ENCODE measurements around the gene CKS1B. TPM values are rescaled to one million over a fixed set of nuclear protein-coding genes. Genes with fewer than 3 reads are reported as not detected.
A peak's percentile ranks its signal among the peaks of the same experiment; 100 is the strongest.
"Not testable (repeated sequence)": the region's sequence is repeated elsewhere in the genome, so short reads cannot be mapped to it uniquely, and the experiment has no call there.

The CKS1B gene
- total RNA-seq, 6 donors from 2014 or later: 9.9 to 31.1 (median 22.5) TPM

DNA sequence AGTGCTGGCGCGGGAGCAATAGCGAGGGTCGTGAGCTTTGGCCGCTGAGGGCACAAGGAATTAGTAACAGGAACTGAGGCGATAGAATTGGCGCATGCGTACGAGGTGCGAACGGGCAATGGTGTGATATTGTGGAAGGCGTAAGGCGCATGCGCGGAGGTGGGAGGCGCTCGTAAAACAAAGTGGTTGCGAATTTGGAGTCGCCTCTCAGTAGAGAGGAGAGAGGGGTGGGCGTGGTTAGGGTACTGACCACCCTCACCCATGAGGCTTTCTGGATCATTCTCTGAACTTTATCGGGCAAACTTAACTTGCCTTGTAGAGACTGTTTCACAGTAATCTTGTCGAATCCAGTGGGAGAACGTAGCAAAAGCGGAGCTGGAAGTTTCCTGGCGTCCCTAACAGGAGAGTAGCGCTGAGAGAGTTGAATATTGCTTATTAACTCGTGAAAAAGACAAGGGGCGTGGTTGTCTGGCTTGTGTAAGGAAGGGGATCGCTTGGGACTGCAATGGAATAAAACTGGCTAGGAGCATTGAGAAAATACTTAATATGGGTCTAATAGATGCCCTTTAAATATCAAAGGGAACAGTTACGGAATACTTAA is 427 bp downstream of the CKS1B start:
- peaks cover 30 to 46% (median 41%) of the 10 kb centered on the region in 4 donors for H3K4me1 ChIP-seq
- H3K36me3 ChIP-seq: peaks cover 0 to 4% (median 2%) of the 10 kb centered on the region in 4 donors
- WGBS, 2 donors: 0% methylated on average over 29 to 30 of the region's 30 CpGs
- ATAC-seq (ENCODE audit: low FRiP score in 2 of 2): peak; percentile 79 to 81
- H3K4me3 ChIP-seq: peak overlapping the region; percentile 48 to 74 (median 63)
- H3K9me3 ChIP-seq: no peaks in the 10 kb centered on the region
- peak; percentile 53 to 75 for TF ChIP-seq POLR2AphosphoS5 (IDR thresholded peaks at IDR 0.05)
- TF ChIP-seq, protein P1, sequence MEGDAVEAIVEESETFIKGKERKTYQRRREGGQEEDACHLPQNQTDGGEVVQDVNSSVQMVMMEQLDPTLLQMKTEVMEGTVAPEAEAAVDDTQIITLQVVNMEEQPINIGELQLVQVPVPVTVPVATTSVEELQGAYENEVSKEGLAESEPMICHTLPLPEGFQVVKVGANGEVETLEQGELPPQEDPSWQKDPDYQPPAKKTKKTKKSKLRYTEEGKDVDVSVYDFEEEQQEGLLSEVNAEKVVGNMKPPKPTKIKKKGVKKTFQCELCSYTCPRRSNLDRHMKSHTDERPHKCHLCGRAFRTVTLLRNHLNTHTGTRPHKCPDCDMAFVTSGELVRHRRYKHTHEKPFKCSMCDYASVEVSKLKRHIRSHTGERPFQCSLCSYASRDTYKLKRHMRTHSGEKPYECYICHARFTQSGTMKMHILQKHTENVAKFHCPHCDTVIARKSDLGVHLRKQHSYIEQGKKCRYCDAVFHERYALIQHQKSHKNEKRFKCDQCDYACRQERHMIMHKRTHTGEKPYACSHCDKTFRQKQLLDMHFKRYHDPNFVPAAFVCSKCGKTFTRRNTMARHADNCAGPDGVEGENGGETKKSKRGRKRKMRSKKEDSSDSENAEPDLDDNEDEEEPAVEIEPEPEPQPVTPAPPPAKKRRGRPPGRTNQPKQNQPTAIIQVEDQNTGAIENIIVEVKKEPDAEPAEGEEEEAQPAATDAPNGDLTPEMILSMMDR (IDR thresholded peaks at IDR 0.05): no peak
- TF ChIP-seq POLR2A (IDR thresholded peaks at IDR 0.05): peak in 2 of 4 donors; percentile 74 to 90
- DNase-seq: peak in 1 of 2 donors; percentile 93
- peak overlapping the region; percentile 97 to 99 (median 98) for H3K27ac ChIP-seq
- no peaks in the 10 kb centered on the region for H3K27me3 ChIP-seq

DNA sequence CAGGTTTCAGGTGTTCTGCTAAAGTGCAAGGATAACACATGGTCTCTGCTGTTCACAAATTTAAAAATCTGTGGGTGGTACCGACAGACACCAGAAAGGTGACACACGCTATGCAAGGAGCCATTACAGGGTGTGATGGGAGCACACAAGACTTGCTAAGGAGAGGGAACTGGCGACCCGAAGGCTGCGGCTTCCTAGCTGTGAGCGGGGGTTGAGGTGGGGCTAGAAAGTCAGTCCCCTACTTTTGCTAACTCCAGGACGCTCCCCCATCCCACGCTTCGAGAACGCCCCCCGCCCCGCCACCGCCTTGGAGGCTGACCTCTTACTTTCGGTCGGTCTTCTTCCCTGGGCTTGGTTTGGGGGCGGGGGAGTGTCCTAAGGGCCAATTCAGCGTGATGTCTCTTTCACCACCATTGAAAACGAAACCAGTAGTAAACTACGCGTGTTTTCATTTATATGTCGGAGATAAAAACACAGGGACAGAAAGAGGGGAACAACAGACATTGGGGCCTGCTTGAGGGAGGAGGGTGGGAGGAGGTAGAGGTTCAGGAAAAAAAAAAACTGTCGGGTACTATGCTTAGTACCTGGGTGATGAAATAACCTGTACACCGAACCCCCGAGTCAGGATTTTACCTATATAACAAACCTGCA is 1.1 kb downstream of the CKS1B start:
- H3K4me1 ChIP-seq: peaks cover 24 to 39% (median 35%) of the 10 kb centered on the region in 4 donors
- TF ChIP-seq POLR2A (IDR thresholded peaks at IDR 0.05) (peak in 1 of 4 donors; percentile 24), EP300 (IDR thresholded peaks at IDR 0.05) (no peak), POLR2AphosphoS5 (IDR thresholded peaks at IDR 0.05) (peak in 1 of 2 donors; percentile 49)
- TF ChIP-seq, protein P1 (IDR thresholded peaks at IDR 0.05): no peak
- DNase-seq (peak; percentile 64 to 89), ATAC-seq (ENCODE audit: low FRiP score in 2 of 2) (no peak)
- H3K4me3 ChIP-seq: peak overlapping the region; percentile 48 to 74 (median 63)
- WGBS, 2 donors: 0 to 1% methylated on average over 20 to 24 of the region's 24 CpGs
- no peaks in the 10 kb centered on the region for H3K9me3 ChIP-seq
- H3K27ac ChIP-seq: peak overlapping the region; percentile 97 to 99 (median 98)
- H3K36me3 ChIP-seq: peaks cover 0 to 4% (median 2%) of the 10 kb centered on the region in 4 donors
- H3K27me3 ChIP-seq: no peaks in the 10 kb centered on the region

DNA sequence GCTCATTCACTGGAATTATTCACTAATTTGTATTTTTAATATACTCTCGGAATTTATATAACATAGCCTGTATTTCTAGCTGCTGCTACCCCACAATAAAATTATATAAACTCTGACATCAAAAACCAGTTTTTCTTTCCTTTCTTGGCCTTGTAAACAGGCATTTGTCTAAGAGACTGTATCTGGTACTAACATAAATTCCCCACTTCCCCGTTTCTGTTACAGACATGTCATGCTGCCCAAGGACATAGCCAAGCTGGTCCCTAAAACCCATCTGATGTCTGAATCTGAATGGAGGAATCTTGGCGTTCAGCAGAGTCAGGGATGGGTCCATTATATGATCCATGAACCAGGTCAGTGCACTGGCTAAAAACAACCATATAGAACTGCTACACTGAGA is 3.3 kb downstream of the CKS1B start:
- H3K27me3 ChIP-seq; H3K9me3 ChIP-seq; H3K36me3 ChIP-seq; DNase-seq; H3K27ac ChIP-seq; H3K4me3 ChIP-seq; ATAC-seq (ENCODE audit: low FRiP score in 2 of 2): not testable (repeated sequence)
- peaks cover 14 to 22% (median 20%) of the 10 kb centered on the region in 4 donors for H3K4me1 ChIP-seq
- 54 to 75% methylated on average over 3 of the region's 3 CpGs for WGBS, 2 donors

DNA sequence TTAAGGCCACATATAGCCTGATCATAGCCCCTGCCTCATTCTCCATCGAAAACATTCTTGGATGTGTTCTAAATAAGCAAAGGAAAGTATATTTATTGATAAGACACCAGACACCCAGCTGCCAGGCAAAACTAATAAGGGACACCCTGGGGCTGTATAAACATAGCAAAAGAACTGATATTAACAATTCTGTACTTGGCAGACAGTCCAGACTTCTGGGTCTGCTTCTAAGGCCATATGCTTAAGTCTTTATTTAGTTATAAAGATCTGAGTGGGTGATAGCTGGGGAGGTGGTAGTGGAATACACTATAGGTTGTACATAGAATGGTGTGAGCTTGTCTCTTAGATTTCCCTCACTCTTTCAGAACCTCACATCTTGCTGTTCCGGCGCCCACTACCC is 3.9 kb downstream of the CKS1B start:
- no peak for TF ChIP-seq POLR2AphosphoS5 (IDR thresholded peaks at IDR 0.05)
- TF ChIP-seq, protein P1 (IDR thresholded peaks at IDR 0.05): no peak
- TF ChIP-seq EP300 (IDR thresholded peaks at IDR 0.05): no peak
- TF ChIP-seq POLR2A (IDR thresholded peaks at IDR 0.05): no peak
- peaks cover 11 to 16% (median 15%) of the 10 kb centered on the region in 4 donors for H3K4me1 ChIP-seq

DNA sequence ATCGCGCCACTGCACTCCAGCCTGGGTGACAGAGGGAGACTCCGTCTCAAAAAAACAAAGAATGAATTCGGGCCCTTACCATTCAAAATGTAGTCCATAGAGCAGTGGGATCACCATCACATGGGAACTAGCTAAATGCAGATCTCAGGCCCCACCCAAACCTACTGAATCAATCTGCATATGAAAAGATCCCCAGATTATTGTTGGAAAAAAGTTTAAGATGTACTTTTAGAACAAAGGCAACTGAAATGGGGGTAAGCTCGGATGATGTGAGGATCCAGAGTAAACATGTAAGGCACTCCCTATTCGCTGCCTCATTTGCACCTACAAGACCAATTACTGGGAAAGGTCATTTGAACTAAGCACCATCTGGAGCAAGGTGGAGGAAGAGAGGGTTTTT is 7.9 kb downstream of the CKS1B start:
- H3K36me3 ChIP-seq: peaks cover 0 to 6% (median 3%) of the 10 kb centered on the region in 4 donors
- TF ChIP-seq POLR2A (IDR thresholded peaks at IDR 0.05) (no peak), POLR2AphosphoS5 (IDR thresholded peaks at IDR 0.05) (no peak), EP300 (IDR thresholded peaks at IDR 0.05) (no peak)
- TF ChIP-seq, protein P1 (IDR thresholded peaks at IDR 0.05): no peak
- peaks cover 16 to 29% (median 17%) of the 10 kb centered on the region in 4 donors for H3K4me1 ChIP-seq
- DNase-seq (no peak), ATAC-seq (ENCODE audit: low FRiP score in 2 of 2) (no peak)
- H3K27me3 ChIP-seq: no peaks in the 10 kb centered on the region
- WGBS, 2 donors: 64 to 75% methylated on average over 6 of the region's 6 CpGs
- peak overlapping the region in 1 of 4 donors; percentile 78 for H3K27ac ChIP-seq
- no peaks in the 10 kb centered on the region for H3K9me3 ChIP-seq
- H3K4me3 ChIP-seq: peak overlapping the region in 2 of 4 donors; percentile 61 to 75

More for the DNA sequence above, 3.9 kb downstream of the CKS1B start:
- ATAC-seq (ENCODE audit: low FRiP score in 2 of 2): no peak
- no peaks in the 10 kb centered on the region for H3K27me3 ChIP-seq
- no peak overlapping the region for H3K4me3 ChIP-seq
- peaks cover 0 to 4% (median 2%) of the 10 kb centered on the region in 4 donors for H3K36me3 ChIP-seq
- H3K27ac ChIP-seq: no peak overlapping the region
- H3K9me3 ChIP-seq: no peaks in the 10 kb centered on the region
- DNase-seq: no peak
- WGBS, 2 donors: 91 to 93% methylated on average over 3 of the region's 3 CpGs
